Measurements from ENCODE around the gene NR2F1-AS1.

DNA sequence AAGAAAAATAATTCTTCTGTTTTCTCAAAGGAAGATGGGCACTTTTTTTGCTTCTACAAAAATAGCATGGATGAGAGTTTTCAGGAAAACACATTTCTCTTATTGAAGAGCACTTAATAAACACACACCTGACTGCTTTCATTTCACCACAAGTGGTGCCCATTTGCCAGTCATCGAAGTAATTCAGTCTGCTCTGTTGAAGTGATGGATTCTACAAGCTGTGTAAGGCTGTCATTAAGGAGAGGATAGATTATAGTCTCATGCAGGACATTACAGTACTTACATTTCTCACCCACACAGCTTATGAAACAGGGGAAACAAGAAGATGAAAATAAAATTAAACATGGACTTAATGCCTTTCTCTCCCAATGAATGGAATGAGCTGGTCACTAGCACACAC is 165.2 kb downstream of the NR2F1-AS1 start:
- TF ChIP-seq, protein P1, sequence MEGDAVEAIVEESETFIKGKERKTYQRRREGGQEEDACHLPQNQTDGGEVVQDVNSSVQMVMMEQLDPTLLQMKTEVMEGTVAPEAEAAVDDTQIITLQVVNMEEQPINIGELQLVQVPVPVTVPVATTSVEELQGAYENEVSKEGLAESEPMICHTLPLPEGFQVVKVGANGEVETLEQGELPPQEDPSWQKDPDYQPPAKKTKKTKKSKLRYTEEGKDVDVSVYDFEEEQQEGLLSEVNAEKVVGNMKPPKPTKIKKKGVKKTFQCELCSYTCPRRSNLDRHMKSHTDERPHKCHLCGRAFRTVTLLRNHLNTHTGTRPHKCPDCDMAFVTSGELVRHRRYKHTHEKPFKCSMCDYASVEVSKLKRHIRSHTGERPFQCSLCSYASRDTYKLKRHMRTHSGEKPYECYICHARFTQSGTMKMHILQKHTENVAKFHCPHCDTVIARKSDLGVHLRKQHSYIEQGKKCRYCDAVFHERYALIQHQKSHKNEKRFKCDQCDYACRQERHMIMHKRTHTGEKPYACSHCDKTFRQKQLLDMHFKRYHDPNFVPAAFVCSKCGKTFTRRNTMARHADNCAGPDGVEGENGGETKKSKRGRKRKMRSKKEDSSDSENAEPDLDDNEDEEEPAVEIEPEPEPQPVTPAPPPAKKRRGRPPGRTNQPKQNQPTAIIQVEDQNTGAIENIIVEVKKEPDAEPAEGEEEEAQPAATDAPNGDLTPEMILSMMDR (IDR thresholded peaks at IDR 0.05; ENCODE audit: low read depth, low read length, missing input control): no peak
- TF ChIP-seq YY1 (IDR thresholded peaks at IDR 0.05) (no peak), TAF1 (conservative IDR thresholded peaks at IDR 0.05) (no peak), SP1 (IDR thresholded peaks at IDR 0.05) (no peak), RAD21 (IDR thresholded peaks at IDR 0.05) (no peak), FOXA2 (IDR thresholded peaks at IDR 0.05) (no peak), MAX (IDR thresholded peaks at IDR 0.05) (no peak), GABPA (IDR thresholded peaks at IDR 0.05 in 1 of 2, conservative IDR thresholded peaks at IDR 0.05 in 1 of 2) (no peak), JUND (IDR thresholded peaks at IDR 0.05) (no peak), REST (IDR thresholded peaks at IDR 0.05) (no peak), EGR1 (IDR thresholded peaks at IDR 0.05; ENCODE audit: low read depth in 2 of 2) (no peak), HNF4G (IDR thresholded peaks at IDR 0.05) (no peak), HNF4A (conservative IDR thresholded peaks at IDR 0.05) (no peak), ZBTB33 (IDR thresholded peaks at IDR 0.05) (no peak)
